Osteocyte (in vitro differentiated cells): ENCODE results near the gene PPM1F. TPM values are rescaled to one million over a fixed set of nuclear protein-coding genes. Genes with fewer than 3 reads are reported as not detected.
"Not testable (repeated sequence)": the region's sequence is repeated elsewhere in the genome, so short reads cannot be mapped to it uniquely, and the experiment has no call there.

Experiments used
- DNase-seq: peaks from one replicate; pipeline ENCODE4 v3.0.0; 2021; ENCODE audit warnings: mixed read lengths; ENCODE audit not compliant: unreplicated experiment; ENCODE audit errors: extremely low spot score
- H3K27ac Mint-ChIP-seq: one replicate; pipeline ENCODE4 v1.8.0; 2021; ENCODE audit warnings: mild to moderate bottlenecking, mixed read lengths; ENCODE audit not compliant: unreplicated experiment
- H3K27me3 Mint-ChIP-seq: one replicate; pipeline ENCODE4 v1.8.0; 2021; ENCODE audit warnings: mixed read lengths; ENCODE audit not compliant: unreplicated experiment
- H3K36me3 Mint-ChIP-seq: one replicate; pipeline ENCODE4 v1.8.0; 2021; ENCODE audit warnings: mixed read lengths; ENCODE audit not compliant: unreplicated experiment
- H3K4me1 Mint-ChIP-seq: one replicate; pipeline ENCODE4 v1.8.0; 2021; ENCODE audit warnings: mixed read lengths; ENCODE audit not compliant: unreplicated experiment
- H3K4me3 Mint-ChIP-seq: one replicate; pipeline ENCODE4 v1.8.0; 2021; ENCODE audit warnings: mild to moderate bottlenecking, moderate library complexity, mixed read lengths; ENCODE audit not compliant: unreplicated experiment
- H3K9me3 Mint-ChIP-seq: one replicate; pipeline ENCODE4 v1.8.0; 2021; ENCODE audit warnings: mixed read lengths; ENCODE audit not compliant: unreplicated experiment
- CTCF ChIP-seq: fragments of 200-600 bp; sonication (generic); IDR thresholded peaks from 2 replicates; pipeline ENCODE4 v1.5.0; 2021; ENCODE audit warnings: antibody characterized with exemption, mild to moderate bottlenecking, moderate library complexity
- total RNA-seq: library from RNA; stranded (reverse); gene quantifications from 2 replicates; pipeline ENCODE4 v1.2.1, GENCODE V29; 2021

Gene PPM1F
- total RNA-seq, 1 donor from 2014 or later, result 40.2 TPM

- TF ChIP-seq CTCF, result no peak
- no peak for DNase-seq
- no peaks in the 10 kb centered on the region for H3K4me1 Mint-ChIP-seq
- H3K27ac Mint-ChIP-seq, result no peak overlapping the region
- H3K36me3 Mint-ChIP-seq, result no peaks in the 10 kb centered on the region
- no peak overlapping the region for H3K4me3 Mint-ChIP-seq
- no peaks in the 10 kb centered on the region for H3K9me3 Mint-ChIP-seq
- no peaks in the 10 kb centered on the region for H3K27me3 Mint-ChIP-seq
Measured at GRCh38 chr22:21907638-21908522, 44.8 kb downstream of the PPM1F start.

GRCh38 chr22:21905234-21905633, 47.4 kb downstream of the PPM1F start:
- not testable (repeated sequence) for H3K27me3 Mint-ChIP-seq, DNase-seq, H3K27ac Mint-ChIP-seq, H3K4me3 Mint-ChIP-seq, H3K36me3 Mint-ChIP-seq, H3K9me3 Mint-ChIP-seq, H3K4me1 Mint-ChIP-seq

GRCh38 chr22:21904250-21904789, 48.3 kb downstream of the PPM1F start:
- no peak for DNase-seq
- H3K27me3 Mint-ChIP-seq, result no peaks in the 10 kb centered on the region
- TF ChIP-seq CTCF, result no peak
- H3K36me3 Mint-ChIP-seq, result no peaks in the 10 kb centered on the region
- peaks cover 5% of the 10 kb centered on the region for H3K4me1 Mint-ChIP-seq
- H3K4me3 Mint-ChIP-seq, result no peak overlapping the region
- H3K9me3 Mint-ChIP-seq, result no peaks in the 10 kb centered on the region
- no peak overlapping the region for H3K27ac Mint-ChIP-seq

- TF ChIP-seq CTCF, result no peak
- no peak overlapping the region for H3K27ac Mint-ChIP-seq
- peaks cover 5% of the 10 kb centered on the region for H3K4me1 Mint-ChIP-seq
- H3K9me3 Mint-ChIP-seq, result no peaks in the 10 kb centered on the region
- H3K27me3 Mint-ChIP-seq, result no peaks in the 10 kb centered on the region
- H3K36me3 Mint-ChIP-seq, result no peaks in the 10 kb centered on the region
- no peak for DNase-seq
- no peak overlapping the region for H3K4me3 Mint-ChIP-seq
Measured at GRCh38 chr22:21903283-21903682, 49.4 kb downstream of the PPM1F start.

- no peak for DNase-seq
- TF ChIP-seq CTCF, result no peak
- H3K9me3 Mint-ChIP-seq, result no peaks in the 10 kb centered on the region
- H3K27ac Mint-ChIP-seq, result no peak overlapping the region
- H3K4me1 Mint-ChIP-seq, result peaks cover 5% of the 10 kb centered on the region
- H3K27me3 Mint-ChIP-seq, result no peaks in the 10 kb centered on the region
- H3K36me3 Mint-ChIP-seq, result no peaks in the 10 kb centered on the region
- H3K4me3 Mint-ChIP-seq, result no peak overlapping the region
Measured at GRCh38 chr22:21902296-21903087, 50.2 kb downstream of the PPM1F start.
